ENCODE measurements around the gene GPR162. TPM values are rescaled to one million over a fixed set of nuclear protein-coding genes. Genes with fewer than 3 reads are reported as not detected.
A peak's percentile ranks its signal among the peaks of the same experiment; 100 is the strongest.

GPR162 gene
- total RNA-seq, 1 donor from 2014 or later: 0.20 TPM

DNA sequence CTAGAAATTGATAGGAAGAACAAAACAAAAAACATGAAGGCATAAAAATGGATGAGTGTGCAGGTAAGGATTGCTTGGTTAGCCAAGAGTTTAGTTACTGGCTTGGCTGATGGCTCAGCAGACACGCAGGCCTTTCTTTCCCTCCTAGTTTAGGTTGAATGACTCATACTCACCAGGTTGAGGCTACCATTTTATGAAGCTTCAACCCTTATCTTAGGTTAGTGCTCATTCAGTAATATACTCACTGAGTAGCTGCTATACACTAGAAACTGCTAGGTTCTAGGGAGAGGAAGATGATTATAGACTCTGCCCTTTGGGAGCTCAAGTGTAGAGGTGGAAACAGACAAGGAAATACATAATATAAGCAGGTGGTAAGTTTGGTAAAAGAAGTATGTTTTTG is 12.6 kb downstream of the GPR162 start:
- DNase-seq (ENCODE audit: low read depth in 2 of 2): no peak

DNA sequence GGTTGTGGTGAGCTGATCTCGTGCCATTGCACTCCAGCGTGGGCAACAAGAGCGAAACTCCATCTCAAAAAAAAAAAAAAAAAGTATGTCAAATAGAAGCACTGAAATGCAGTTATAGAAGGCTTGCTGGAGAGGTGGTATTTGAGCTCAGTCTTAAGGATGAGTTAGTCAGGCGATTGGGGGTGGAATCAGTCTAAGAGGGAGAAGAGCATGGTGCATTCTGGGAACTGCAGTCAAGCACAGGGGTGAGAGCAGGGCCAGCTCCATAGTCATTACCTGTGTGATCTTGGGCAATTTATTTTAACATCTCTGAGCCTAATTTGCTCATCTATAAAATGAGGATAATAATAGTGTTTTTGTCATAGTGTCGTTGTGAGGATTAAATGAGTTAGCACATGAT is 13.3 kb downstream of the GPR162 start:
- no peak for DNase-seq (ENCODE audit: low read depth in 2 of 2)

DNA sequence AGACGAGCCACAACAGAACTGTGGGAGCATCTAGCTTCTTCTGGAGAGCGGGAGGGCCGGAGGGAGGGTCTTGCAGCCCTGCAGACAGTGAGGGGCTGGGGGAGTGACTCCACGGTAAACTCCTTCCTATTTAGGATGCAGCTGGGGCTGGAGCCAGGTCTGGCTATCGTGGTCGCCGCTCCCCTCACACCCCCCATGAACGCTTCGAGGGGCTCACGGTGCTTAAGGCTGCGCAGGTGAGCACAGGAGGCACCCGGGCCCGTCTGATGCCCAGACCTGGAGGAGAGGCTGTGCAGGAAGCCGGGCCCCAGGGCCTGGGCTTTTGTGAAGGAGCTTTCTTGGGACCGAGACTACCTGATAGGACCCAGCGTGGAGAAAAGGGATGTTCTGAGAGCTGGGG is 15.2 kb downstream of the GPR162 start:
- no peak for DNase-seq (ENCODE audit: low read depth in 2 of 2)

GRCh38 chr12:6837370-6838060 is 15.9 kb downstream of the GPR162 start:
- no peak for DNase-seq (ENCODE audit: low read depth in 2 of 2)

DNA sequence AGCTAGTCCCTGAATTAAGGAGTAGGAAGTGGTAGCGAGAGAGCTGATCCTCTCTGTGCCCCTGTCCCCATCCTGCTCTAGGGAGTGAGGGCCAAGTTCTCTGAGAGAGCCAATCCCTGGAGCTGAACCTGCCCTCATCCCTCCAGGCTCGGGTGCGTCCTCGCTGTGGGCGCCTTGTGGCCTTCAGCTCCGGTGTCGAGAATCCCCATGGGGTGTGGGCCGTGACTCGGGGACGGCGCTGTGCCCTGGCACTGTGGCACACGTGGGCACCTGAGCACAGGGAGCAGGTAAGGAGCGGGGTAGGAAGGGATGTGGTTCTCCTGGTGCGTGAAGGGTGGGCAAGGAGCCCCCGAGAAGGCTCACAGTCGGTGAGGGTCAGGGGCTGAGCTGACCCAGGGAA is 17.2 kb downstream of the GPR162 start:
- no peak for DNase-seq (ENCODE audit: low read depth in 2 of 2)

GRCh38 chr12:6839482-6840201 is 18.0 kb downstream of the GPR162 start:
- no peak for DNase-seq (ENCODE audit: low read depth in 2 of 2)

DNA sequence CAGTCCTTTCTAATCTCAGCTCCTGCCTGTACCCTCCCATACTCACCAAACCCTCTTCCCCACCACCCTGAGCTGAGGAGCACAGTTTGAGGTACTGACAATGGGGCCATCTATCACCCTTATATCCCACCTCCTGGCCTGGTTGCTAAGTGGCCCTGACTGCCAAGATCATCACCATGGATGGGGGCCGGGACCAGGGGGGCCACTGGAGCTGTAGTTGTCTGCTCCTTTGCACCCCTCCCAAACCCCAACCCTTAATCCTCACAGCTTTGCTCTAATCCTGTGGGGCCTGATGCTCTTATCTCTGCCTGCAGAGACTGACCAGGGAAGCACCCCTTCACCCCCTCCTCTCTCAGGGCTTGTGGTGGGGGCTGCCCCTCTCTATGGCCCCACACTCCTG is 18.7 kb downstream of the GPR162 start:
- DNase-seq (ENCODE audit: low read depth in 2 of 2): no peak

DNA sequence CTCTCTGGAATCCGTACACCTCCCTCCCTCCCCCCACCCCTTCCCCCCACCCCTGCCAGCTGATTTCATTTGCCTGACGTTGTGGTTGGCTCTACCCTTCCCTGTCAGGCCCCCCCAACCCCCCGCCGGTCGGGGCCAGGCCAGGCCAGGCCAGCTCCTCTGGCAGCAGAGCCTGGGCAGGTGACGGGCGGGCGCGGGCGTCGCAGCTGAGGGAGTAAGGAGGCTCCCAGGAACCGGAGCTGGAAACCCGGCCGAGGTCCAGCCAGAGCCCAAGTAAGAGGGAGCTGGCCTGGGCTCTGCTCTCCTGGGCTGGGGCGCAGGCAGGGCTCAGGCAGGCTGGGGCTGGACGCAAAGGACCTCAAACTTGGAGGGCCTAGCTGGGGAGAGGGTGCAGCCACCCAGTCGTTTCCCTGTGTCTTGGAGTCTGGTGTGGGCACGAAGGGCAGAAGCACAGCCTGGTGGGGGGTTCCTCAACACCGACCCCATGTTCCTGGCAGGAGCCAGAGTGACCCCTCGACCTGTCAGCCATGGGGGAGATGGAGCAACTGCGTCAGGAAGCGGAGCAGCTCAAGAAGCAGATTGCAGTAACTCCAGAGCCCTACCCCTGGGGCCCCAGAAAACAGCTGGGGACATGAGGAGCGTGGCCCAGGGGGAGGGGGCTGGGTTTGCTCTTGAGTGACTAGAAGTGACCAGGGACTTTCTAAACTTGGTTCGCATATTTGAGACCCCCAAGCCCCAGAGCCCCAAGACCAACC is 19.3 kb downstream of the GPR162 start, which contains the start of gene GNB3:
Gene GNB3 (plus strand): TSS at position 165 of the 755 bp plus-strand sequence. CDS start 363 bp downstream, at position 528.
- DNase-seq (ENCODE audit: low read depth in 2 of 2): no peak

GRCh38 chr12:6842075-6842474 is 20.5 kb downstream of the GPR162 start:
- no peak for DNase-seq (ENCODE audit: low read depth in 2 of 2)

- DNase-seq (ENCODE audit: low read depth in 2 of 2): peak in 1 of 2 donors; percentile 43
Observed at GRCh38 chr12:6843118-6843902, 21.7 kb downstream of the GPR162 start.

- DNase-seq (ENCODE audit: low read depth in 2 of 2): no peak
Observed at GRCh38 chr12:6845395-6845794, 23.8 kb downstream of the GPR162 start.

DNA sequence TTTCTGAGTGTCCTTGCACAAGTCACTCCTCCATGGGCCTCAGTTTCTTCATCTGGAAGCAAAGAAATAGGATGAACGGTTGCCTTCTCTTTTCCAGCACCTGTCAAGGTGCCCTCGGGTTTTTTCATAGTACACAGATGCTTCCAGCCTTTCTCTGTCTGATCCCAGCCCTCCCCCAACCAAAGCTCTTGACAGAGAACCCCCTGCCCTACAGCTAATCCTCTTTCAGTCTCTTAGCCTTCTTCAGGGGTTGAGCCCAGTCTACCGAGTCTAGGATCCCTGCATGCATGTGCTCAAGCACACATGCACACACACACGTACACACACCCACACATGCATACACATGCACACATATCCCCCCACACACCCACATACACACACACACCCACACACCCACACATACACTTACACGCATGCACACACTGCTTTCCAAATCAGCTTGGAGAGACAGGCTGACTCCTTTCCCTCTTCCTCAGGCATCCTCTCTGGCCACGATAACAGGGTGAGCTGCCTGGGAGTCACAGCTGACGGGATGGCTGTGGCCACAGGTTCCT is 24.8 kb downstream of the GPR162 start:
- no peak for DNase-seq (ENCODE audit: low read depth in 2 of 2)

- no peak for DNase-seq (ENCODE audit: low read depth in 2 of 2)
Observed at GRCh38 chr12:6847676-6848075, 26.1 kb downstream of the GPR162 start.

DNA sequence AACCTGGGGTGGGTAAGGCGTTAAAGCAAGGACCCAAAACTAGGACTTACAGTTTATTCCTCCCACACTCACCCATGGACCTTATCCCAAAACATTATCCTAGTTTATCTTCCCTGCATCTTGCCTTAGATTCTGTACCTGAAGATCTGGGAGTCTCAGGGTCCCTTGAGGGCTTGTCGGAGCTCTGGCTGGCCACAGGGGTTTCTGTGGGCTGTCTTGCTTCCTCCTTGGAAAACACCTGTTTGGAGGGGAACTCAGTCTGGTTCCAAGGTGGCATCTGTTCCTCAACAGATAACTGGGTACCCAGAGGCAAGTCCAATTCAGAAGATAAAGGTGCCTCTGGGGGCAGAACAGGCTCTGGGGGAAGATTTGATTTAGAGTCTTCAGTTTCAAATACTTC is 27.8 kb downstream of the GPR162 start:
- DNase-seq (ENCODE audit: low read depth in 2 of 2): no peak

DNA sequence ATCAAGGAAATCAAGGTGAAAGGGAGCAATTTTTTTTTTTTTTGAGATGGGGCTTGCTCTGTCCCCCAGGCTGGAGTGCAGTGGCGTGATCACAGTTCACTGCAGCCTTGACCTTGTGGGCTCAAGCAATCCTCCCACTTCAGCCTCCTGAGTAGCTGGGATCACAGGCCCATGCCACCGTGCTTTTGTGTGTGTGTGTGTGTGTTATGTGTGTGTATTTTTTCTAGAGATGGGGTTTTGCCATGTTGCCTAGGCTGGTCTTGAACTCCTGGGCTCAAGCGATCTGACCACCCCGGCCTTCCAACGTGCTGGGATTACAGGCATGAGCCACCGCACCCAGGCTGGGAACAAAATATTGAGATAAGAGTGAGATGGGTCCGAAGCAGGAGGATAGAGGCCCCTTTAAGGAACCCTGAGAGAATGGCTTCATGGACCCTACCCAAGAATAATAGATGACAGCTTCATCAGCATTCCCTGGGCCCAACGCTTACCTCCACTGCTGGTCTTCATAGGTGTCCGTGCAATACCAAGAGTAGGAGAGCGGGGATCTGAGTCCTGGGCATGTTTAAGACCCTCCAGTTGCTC is 28.4 kb downstream of the GPR162 start:
- DNase-seq (ENCODE audit: low read depth in 2 of 2): no peak

DNA sequence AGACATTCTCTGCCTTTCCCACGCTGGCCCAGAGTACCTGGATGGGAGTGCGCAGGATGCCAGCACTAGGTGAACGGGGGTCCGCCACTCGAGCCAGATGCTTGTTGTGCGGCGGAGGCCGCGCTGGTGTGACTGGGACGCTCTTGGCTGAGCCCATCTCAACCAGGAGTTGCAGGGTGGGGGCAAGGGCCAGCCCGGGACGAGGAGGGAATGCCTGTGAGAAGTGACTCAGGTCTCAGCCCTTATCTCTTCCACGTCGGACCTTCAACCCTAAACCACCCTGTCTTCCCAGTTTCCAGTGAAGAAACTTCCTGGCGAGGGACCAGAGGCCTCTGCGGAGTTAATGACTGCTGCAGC is 29.2 kb downstream of the GPR162 start:
- DNase-seq (ENCODE audit: low read depth in 2 of 2): no peak

- DNase-seq (ENCODE audit: low read depth in 2 of 2): peak; percentile 99
Observed at GRCh38 chr12:6851153-6851920, 29.7 kb downstream of the GPR162 start, which contains the start of gene CDCA3. Gene CDCA3 (minus strand): TSS chr12:6851286. CDS start chr12:6850952, 334 bp downstream.

GRCh38 chr12:6851921-6852650 is 30.5 kb downstream of the GPR162 start, which contains the start of gene USP5:
Gene USP5 (plus strand): TSS chr12:6852150. CDS start chr12:6852180, 30 bp downstream.
- DNase-seq (ENCODE audit: low read depth in 2 of 2): peak; percentile 100

- DNase-seq (ENCODE audit: low read depth in 2 of 2): peak; percentile 66
Observed at GRCh38 chr12:6852651-6853354, 31.2 kb downstream of the GPR162 start.
